NCI-H187 treated with DMSO at 0.1 percent for 48 hours (cell line): ENCODE measurements around the gene GSTM4.

ENCODE experiments used
- DNase-seq: peaks from one replicate; lab custom pipeline; 2025; lab: John Stamatoyannopoulos, UW

GSTM4 gene

DNA sequence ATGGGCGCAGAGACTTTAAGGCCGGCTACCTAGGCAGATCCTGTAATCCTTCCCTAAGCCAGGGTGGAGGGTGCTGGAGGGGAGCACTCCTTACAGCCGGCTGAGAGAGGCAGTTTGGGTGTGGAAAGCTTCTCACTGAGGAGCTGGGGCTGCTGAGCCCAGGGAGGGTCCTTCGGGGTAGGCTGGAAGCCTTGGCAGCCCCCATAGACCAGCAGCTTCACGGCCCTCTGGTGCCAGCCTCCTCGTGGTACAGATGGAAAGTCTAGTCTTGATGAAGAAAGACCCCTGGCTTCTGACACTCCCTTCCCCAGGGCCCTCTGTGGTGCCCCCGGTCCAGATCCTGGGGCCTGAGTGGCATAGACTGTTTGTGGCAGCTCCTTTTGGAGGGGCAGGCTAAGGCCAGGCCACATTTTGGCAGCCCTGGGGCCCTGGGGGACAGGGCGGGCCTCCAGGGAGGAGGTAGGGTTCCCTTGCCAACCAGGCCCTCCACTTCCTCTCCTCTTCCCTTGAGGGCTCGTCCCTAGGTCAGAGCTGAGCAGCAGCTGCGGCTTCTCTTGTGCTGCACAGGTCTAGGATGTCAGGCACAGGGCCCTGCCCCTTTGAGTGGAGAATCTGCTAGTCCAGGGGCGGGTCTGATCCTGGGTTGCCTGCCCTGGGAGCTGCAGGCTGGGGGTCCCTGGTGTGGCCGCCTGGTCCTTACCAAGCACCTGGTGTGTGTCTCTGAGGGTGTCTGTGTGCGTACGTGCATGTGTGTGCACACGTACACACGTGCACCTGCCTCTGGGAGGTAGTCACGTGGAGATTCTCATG is 31.5 kb upstream of the GSTM4 start:
- DNase-seq, result no peak

DNA sequence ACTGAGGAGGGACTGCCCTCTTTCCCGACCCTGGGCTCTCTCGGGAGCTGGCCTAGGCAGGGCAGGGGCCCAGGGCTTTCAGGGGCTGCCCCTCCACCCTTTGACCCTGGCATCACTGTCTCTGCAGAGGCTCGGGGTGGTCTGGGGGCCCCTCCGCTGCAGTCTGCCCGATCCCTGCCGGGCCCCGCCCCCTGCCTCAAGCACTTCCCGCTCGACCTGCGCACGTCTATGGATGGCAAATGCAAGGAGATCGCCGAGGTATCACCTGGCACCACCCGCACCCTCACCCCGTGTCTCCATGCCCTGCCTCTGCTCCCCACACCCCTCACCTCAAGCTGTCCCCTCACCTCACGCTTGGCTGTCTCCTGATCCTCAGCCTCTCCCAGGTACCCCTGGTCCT is 30.7 kb upstream of the GSTM4 start:
- DNase-seq, result no peak

DNA sequence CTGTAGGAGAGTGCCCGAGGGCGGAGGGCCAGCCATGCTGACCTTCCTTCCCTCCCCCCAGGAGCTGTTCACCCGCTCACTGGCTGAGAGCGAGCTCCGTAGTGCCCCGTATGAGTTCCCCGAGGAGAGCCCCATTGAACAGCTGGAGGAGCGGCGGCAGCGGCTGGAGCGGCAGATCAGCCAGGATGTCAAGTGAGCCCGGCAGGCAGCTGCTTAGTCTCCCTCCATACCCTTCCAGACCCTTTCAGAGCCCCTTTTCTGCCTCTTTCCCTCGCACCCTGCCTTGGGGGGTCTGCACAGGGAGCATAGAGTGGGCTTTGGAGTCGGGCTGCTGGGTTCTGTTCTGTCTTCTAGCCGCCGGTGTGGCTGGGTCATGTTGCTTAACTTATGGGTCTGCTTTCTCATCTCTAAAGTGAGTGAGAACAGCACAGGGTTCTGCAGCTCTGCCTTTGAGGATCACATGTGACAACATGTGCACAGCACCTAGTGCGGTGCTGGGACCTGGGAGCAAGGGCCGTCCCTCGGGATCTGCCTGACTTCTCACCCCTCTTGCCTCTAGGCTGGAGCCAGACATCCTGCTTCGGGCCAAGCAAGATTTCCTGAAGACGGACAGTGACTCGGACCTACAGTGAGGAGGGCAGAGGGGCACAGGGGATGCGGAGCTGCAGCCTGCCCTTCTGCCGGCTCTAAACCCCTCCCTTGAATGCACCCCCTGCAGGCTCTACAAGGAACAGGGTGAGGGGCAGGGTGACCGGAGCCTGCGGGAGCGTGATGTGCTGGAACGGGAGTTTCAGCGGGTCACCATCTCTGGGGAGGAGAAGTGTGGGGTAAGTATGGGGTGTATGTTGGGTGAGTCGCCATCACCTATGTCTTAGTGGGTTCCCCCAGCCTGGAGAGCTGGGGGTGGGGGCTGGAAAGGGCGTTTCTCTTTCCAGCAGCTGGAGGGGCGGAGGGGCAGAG is 30.0 kb upstream of the GSTM4 start:
- no peak for DNase-seq

- no peak for DNase-seq
Measured at GRCh38 chr1:109626682-109627408, 29.1 kb upstream of the GSTM4 start.

- no peak for DNase-seq
Measured at GRCh38 chr1:109627692-109628399, 28.1 kb upstream of the GSTM4 start.

DNA sequence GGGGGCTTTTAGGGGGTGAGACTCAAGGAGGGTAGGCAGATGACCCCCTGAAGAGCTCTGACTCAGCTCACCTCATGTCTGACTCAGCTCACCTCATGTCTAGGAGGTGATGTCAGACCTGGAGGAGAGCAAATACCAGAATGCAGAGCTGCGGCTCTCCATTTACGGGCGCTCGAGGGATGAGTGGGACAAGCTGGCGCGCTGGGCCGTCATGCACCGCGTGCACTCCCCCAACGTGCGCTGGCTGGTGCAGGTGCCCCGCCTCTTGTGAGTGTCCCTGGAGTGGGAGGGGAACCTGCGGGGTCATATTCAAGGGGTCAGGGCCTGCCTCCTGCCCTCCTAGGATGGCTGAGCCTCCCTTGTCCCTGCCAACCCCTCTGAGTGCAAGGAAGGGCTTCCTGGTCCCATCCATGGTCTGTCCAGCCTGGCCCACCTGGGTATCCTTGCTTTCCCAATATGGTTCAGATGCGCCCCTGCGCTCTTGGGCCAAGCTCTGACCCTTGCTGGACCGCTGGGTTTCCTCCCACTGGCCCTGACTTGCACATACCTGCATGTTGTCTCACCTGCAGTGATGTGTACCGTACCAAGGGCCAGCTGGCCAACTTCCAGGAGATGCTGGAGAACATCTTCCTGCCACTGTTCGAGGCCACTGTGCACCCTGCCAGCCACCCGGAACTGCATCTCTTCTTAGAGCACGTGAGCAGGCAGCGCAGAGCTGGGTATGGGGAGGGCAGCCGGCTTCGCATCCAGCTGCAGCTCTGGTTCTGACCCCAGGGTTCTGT is 27.2 kb upstream of the GSTM4 start:
- no peak for DNase-seq

DNA sequence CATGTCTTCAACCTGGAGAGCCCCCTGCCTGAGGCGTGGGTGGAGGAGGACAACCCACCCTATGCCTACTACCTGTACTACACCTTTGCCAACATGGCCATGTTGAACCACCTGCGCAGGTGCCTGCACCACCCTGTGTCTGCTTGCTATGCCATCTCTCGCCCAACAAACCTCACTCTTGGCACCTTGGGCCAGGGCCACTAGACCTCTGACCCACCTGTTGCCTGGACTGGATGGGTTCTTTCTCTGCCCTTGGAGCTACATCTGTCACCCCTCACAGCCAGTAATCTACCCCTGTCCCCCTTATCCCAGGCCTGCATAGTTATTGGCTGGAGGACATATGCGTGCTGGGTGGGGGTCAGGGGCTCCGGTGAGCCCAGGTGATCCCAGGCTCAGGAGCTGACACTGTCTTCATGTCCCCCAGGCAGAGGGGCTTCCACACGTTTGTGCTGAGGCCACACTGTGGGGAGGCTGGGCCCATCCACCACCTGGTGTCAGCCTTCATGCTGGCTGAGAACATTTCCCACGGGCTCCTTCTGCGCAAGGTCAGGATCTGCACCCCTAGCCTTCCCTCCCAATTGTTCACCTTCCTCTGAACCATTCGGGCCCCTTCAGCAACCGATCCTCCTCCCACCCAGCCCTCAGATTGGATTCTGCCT is 26.4 kb upstream of the GSTM4 start:
- DNase-seq, result no peak

DNA sequence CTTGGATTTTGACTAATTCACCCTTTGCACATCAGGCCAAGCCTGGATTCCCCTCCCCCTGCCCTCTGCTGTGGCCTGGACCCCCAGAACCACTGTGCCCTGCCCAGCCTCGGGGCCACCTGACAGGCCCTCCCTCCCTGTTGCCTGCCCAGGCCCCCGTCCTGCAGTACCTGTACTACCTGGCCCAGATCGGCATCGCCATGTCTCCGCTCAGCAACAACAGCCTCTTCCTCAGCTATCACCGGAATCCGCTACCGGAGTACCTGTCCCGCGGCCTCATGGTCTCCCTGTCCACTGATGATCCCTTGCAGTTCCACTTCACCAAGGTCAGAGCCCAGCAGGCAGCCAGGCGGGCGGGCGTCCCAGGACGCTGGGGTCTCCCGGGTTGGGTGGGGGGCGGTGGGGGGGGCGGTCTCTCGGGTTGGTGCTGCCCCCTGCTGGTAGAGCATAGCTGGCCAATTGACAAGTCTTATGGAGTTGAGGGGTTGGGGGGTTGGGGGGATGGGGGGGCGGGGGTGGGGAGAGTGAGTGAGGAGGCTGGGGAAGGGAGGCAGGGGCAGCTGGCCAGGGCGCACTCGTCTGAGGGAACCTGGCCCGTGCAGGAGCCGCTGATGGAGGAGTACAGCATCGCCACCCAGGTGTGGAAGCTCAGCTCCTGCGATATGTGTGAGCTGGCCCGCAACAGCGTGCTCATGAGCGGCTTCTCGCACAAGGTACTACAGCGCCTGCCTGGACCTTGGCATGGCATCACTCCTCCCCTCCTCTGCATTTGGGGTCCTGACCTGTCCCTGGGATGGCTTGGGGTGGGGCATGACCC is 25.6 kb upstream of the GSTM4 start:
- DNase-seq, result no peak

DNA sequence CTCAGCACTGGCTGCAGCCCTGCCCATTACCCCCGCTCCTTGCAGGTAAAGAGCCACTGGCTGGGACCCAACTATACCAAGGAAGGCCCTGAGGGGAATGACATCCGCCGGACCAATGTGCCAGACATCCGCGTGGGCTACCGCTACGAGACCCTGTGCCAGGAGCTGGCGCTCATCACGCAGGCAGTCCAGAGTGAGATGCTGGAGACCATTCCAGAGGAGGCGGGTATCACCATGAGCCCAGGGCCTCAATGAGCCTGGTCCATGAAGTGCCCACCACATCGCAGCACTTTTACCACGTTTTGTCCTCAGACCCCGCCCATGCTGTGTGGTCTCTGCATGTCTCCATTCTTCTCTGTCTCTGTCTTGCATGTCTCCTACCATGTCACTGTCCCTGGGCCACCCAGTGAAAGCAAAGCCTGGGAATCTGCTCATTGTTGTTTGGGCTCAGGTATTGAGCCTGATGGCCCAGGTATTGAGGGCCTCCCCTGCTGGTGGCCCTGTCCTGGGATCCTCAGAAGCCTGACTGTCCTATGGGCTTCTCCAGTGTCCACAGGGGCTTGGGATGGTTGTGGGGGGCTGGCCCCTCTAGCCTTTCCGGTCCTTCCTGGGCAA is 24.9 kb upstream of the GSTM4 start:
- DNase-seq, result no peak

GRCh38 chr1:109631513-109632505 is 24.1 kb upstream of the GSTM4 start:
- DNase-seq, result no peak

DNA sequence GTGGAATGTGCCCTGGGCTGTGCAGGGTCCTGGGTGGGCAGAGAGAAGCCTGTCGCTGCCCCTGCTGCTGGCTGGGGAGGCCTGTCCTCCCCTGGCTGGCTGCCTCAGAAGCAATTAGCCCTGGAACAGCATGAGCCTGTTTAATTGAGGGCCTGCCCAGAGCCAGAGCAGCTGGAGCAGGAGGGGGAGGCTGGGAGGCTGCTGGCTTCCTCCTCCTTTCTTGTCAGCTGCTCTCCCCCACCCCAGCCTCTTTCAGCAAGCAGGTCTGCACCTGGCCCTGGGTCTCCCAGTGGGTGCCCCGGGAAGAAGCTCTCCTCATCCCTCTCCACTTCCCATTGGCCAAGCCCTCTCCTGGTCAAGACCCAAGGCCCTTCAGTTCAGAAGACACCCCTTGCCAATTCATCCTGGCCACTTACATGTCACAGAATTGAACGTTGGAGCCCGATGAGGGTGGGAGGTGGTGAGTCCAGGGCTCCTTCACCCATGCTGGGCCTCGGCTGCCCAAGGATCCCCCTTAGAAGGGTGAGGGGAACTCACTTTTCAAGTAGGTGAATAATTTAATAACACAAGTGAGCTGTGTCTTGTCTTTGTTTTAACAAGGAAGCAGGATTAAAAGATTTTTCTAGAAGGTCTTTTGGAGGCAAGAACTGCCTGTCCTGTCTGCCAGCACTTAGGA is 23.1 kb upstream of the GSTM4 start:
- peak; percentile 33 for DNase-seq

DNA sequence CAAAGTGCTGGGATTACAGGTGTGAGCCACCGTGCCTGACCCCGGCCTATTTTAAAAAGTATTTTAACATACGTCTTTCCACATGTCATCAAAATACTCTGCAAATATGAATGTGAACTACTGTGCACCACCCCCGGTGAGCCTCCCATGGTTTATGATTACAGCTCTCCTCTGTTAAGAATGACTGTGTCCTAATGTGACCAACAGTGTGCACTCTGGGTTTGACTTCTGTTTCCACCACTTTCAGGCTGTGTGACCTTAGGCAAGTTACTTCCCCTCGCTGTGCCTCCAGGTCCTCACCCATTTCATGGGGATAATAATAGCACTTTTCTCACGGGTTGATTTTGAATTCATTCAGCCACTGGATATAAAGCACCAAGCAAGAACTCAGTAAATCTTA is 21.6 kb upstream of the GSTM4 start:
- DNase-seq, result no peak

GRCh38 chr1:109634771-109635750 is 20.8 kb upstream of the GSTM4 start:
- no peak for DNase-seq

DNA sequence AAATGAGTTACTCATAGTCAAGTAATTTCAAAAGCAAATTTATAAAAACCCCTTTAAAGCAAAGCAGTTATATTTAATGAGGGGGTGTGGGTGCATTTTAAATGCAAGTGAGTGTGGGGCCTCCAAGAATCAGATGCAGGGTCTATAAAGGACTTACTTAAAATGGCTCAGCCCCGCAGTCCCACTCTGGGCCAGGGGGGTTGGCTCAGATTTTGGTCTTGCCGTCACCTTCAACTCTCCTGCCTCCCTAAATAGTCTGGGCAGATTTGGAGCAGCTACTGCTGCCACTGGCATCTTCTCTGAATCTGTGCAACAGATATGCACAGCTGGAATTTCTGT is 20.1 kb upstream of the GSTM4 start:
- DNase-seq, result no peak

DNA sequence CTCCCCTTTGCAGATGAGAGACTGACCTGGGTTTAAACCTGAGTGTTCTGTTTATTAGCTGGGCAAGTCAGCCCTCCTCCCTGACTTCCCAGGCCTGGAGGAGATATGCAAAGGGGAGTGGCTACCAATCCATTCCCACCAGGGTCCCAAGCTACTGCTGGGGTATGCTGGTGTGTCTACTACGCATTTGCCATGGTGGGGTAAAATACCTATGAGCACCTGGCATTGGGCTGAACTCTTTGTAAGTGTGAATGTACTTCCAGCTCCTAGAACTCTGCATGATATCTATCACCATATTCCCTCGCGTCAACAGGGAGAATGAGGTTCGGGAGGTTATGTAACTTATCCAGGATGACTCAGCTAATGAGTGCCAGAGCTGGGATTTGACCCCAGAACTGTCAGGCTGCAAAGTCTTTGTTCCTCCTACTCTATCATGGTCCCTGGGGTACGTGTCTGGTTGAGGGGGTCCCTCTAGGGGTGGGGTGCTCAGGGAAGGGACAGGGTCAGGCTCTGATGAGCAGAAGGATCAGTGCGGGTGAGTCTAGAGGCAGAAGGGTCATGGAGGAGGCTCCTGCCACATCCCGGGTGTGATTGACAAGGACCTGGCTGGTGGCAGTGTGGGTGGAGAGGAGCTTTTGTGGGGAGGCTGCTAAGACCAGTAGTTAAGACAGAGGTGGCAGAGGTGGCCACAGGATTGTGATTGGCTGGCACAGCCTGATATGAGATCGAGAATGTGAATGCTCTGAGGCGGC is 19.5 kb upstream of the GSTM4 start:
- no peak for DNase-seq
